ENCODE results near the gene ALG1L2. TPM values are rescaled to one million over a fixed set of nuclear protein-coding genes. Genes with fewer than 3 reads are reported as not detected.
"Not testable (repeated sequence)": the region's sequence is repeated elsewhere in the genome, so short reads cannot be mapped to it uniquely, and the experiment has no call there.

Gene ALG1L2
- total and polyA plus RNA-seq, 2 of the 4 experiments (the other 2 are of a cell fraction): not detected

GRCh38 chr3:130104191-130104590 lies 22.6 kb downstream of the ALG1L2 start:
- H3K79me1 ChIP-seq (ENCODE audit: low read depth in 1 of 2, low read length in 2 of 2); CTCF ChIA-PET; H3K14ac ChIP-seq (replicated peaks; ENCODE audit: low read depth, low read length); BruUV-seq (replicated peaks); in situ Hi-C loops (cut with MboI; ENCODE audit: low sequenced_read_pairs); H3K27me3 ChIP-seq (ENCODE audit: control insufficient read depth, insufficient read depth, low read length); H3K4me1 ChIP-seq (ENCODE audit: control insufficient read depth, insufficient read depth, low read length); H4K8ac ChIP-seq (ENCODE audit: low read depth in 2 of 2, low read length in 2 of 2); H2AFZ ChIP-seq (replicated peaks; ENCODE audit: low read length, poor library complexity); H2BK15ac ChIP-seq (ENCODE audit: low read depth, low read length); H2AK5ac ChIP-seq (ENCODE audit: low read depth, low read length); dilution Hi-C loops (cut with HindIII; ENCODE audit: low sequenced_read_pairs, unreplicated experiment); intact Hi-C loops (cut with micrococcal nuclease); H3K56ac ChIP-seq (ENCODE audit: extremely low read depth, insufficient read depth, low read length); H3K4me3 ChIP-seq (ENCODE audit: insufficient read depth, low read depth, low read length); H2AK9ac ChIP-seq (replicated peaks; ENCODE audit: low read depth, low read length, poor library complexity); H3K27ac ChIP-seq (ENCODE audit: insufficient read depth, low read length); POLR2A ChIA-PET (ENCODE audit: unreplicated experiment); ATAC-seq (ENCODE audit: low read depth); H4K20me1 ChIP-seq (ENCODE audit: insufficient read depth, low read length); H3K18ac ChIP-seq (ENCODE audit: low read depth, low read length); H3K9ac ChIP-seq (ENCODE audit: low read depth, low read length); H4K5ac ChIP-seq (ENCODE audit: low read depth, low read length); H3K4me2 ChIP-seq (ENCODE audit: low read depth, low read length); H3K23ac ChIP-seq (ENCODE audit: low read depth, low read length); H3K9me1 ChIP-seq (ENCODE audit: insufficient read depth, low read length); H3K9me3 ChIP-seq (ENCODE audit: control insufficient read depth, insufficient read depth, low read length); H3K36me3 ChIP-seq (ENCODE audit: control insufficient read depth, insufficient read depth, low read length): not testable (repeated sequence)
- H4K91ac ChIP-seq (ENCODE audit: insufficient read depth, low read depth, low read length): peak overlapping the region; percentile 15; the same call in 1 of the 2 replicates
- peak; percentile 83; the same call in 1 of the 2 replicates for TF ChIP-seq BHLHE40 (IDR thresholded peaks at IDR 0.05; ENCODE audit: low read depth, low read length)
- 0 out of 2 replicates have a peak overlapping the region, but pooled peaks have one; percentile 35 for H2BK20ac ChIP-seq (ENCODE audit: low read depth, low read length)
- peak overlapping the region; percentile 76 for H2BK5ac ChIP-seq (ENCODE audit: low read depth, low read length, poor library complexity, severe bottlenecking)
- peak; percentile 61 for DNase-seq
- peak overlapping the region; percentile 60; the same call in 1 of the 2 replicates for H2BK120ac ChIP-seq (ENCODE audit: low read depth, low read length)
- peak overlapping the region; percentile 84 for H3K4ac ChIP-seq (ENCODE audit: low read depth, low read length)
- WGBS, 2 experiments (ENCODE audit: extremely low coverage in 2 of 2, insufficient read length in 1 of 2): 100% methylated on average over 2 of the region's 14 CpGs; no CpG with 5 or more reads in 1 of the 2 experiments

- CTCF ChIA-PET; H4K5ac ChIP-seq (ENCODE audit: low read depth, low read length); H2AK9ac ChIP-seq (replicated peaks; ENCODE audit: low read depth, low read length, poor library complexity); H2BK20ac ChIP-seq (ENCODE audit: low read depth, low read length); DNase-seq; H3K27me3 ChIP-seq (ENCODE audit: control insufficient read depth, insufficient read depth, low read length); H3K4ac ChIP-seq (ENCODE audit: low read depth, low read length); H3K9me3 ChIP-seq (ENCODE audit: control insufficient read depth, insufficient read depth, low read length); H2AFZ ChIP-seq (replicated peaks; ENCODE audit: low read length, poor library complexity); H3K4me3 ChIP-seq (ENCODE audit: insufficient read depth, low read depth, low read length); BruUV-seq (replicated peaks); POLR2A ChIA-PET (ENCODE audit: unreplicated experiment); H3K36me3 ChIP-seq (ENCODE audit: control insufficient read depth, insufficient read depth, low read length); H3K9ac ChIP-seq (ENCODE audit: low read depth, low read length); H2BK5ac ChIP-seq (ENCODE audit: low read depth, low read length, poor library complexity, severe bottlenecking); intact Hi-C loops (cut with micrococcal nuclease); H3K14ac ChIP-seq (replicated peaks; ENCODE audit: low read depth, low read length); H4K20me1 ChIP-seq (ENCODE audit: insufficient read depth, low read length); H3K27ac ChIP-seq (ENCODE audit: insufficient read depth, low read length); H2AK5ac ChIP-seq (ENCODE audit: low read depth, low read length); H3K23ac ChIP-seq (ENCODE audit: low read depth, low read length); H3K4me2 ChIP-seq (ENCODE audit: low read depth, low read length); H3K4me1 ChIP-seq (ENCODE audit: control insufficient read depth, insufficient read depth, low read length); H4K91ac ChIP-seq (ENCODE audit: insufficient read depth, low read depth, low read length); H2BK120ac ChIP-seq (ENCODE audit: low read depth, low read length); H2BK15ac ChIP-seq (ENCODE audit: low read depth, low read length); H3K9me1 ChIP-seq (ENCODE audit: insufficient read depth, low read length); ATAC-seq (ENCODE audit: low read depth); in situ Hi-C loops (cut with MboI; ENCODE audit: low sequenced_read_pairs); dilution Hi-C loops (cut with HindIII; ENCODE audit: low sequenced_read_pairs, unreplicated experiment); H3K18ac ChIP-seq (ENCODE audit: low read depth, low read length); H3K56ac ChIP-seq (ENCODE audit: extremely low read depth, insufficient read depth, low read length); H4K8ac ChIP-seq (ENCODE audit: low read depth in 2 of 2, low read length in 2 of 2): not testable (repeated sequence)
- no CpG with 5 or more reads among the region's 13 CpGs for WGBS, 2 experiments (ENCODE audit: extremely low coverage in 2 of 2, insufficient read length in 1 of 2)
- peaks cover 8 to 16% of the 10 kb centered on the region in 2 experiments; a peak in 2 of 4 replicates for H3K79me1 ChIP-seq (ENCODE audit: low read depth in 1 of 2, low read length in 2 of 2)
Observed at GRCh38 chr3:130107333-130107995, 25.8 kb downstream of the ALG1L2 start.
